Measurements from ENCODE around the gene ACR. TPM values are rescaled to one million over a fixed set of nuclear protein-coding genes. Genes with fewer than 3 reads are reported as not detected.
"Not testable (repeated sequence)": the region's sequence is repeated elsewhere in the genome, so short reads cannot be mapped to it uniquely, and the experiment has no call there.

ACR gene
- total RNA-seq, 8 experiments from 2014 or later = 0.33 to 1.00 (median 0.63) TPM; not detected in 4

GRCh38 chr22:50756949-50757491 is 19.0 kb downstream of the ACR start:
- Histone ChIP-seq H3K4me3 (peak overlapping the region; percentile 32 to 50 (median 43)), H3K27ac (peak overlapping the region; percentile 45 to 81)
- 10% methylated on average over 2 of the region's 24 CpGs; no CpG with 5 or more reads in 8 of the 10 experiments for WGBS, 10 experiments
- H3K4me1 ChIP-seq (replicated peaks in 1 of 2); in situ Hi-C loops (cut with MboI; ENCODE audit: low pct_unique_long_range_greater_than_20kb in 2 of 9, low sequenced_read_pairs in 9 of 9, unreplicated experiment in 9 of 9): not testable (repeated sequence)
- ATAC-seq (replicated peaks in 6 of 8) = peak; percentile 29 to 87 (median 42)

- H3K4me1 ChIP-seq (replicated peaks in 1 of 2); H3K4me3 ChIP-seq; H3K27ac ChIP-seq; in situ Hi-C loops (cut with MboI; ENCODE audit: low pct_unique_long_range_greater_than_20kb in 2 of 9, low sequenced_read_pairs in 9 of 9, unreplicated experiment in 9 of 9): not testable (repeated sequence)
- ATAC-seq (replicated peaks in 6 of 8) = peak in 1 of 8 experiments; percentile 30
- WGBS, 10 experiments = 0 to 82% (median 21%) methylated on average over 1 to 6 of the region's 10 CpGs; no CpG with 5 or more reads in 3 of the 10 experiments
These were observed 21.8 kb downstream of the ACR start for GRCh38 chr22:50759597-50760341.

GRCh38 chr22:50761829-50762228 is 23.8 kb downstream of the ACR start:
- ATAC-seq (replicated peaks in 6 of 8); H3K27ac ChIP-seq; H3K4me1 ChIP-seq (replicated peaks in 1 of 2); in situ Hi-C loops (cut with MboI; ENCODE audit: low pct_unique_long_range_greater_than_20kb in 2 of 9, low sequenced_read_pairs in 9 of 9, unreplicated experiment in 9 of 9); H3K4me3 ChIP-seq: not testable (repeated sequence)
- no CpG with 5 or more reads among the region's 2 CpGs for WGBS, 10 experiments

- H3K4me1 ChIP-seq (replicated peaks in 1 of 2); H3K4me3 ChIP-seq; in situ Hi-C loops (cut with MboI; ENCODE audit: low pct_unique_long_range_greater_than_20kb in 2 of 9, low sequenced_read_pairs in 9 of 9, unreplicated experiment in 9 of 9); H3K27ac ChIP-seq: not testable (repeated sequence)
- WGBS, 10 experiments = 68 to 100% (median 95%) methylated on average over 1 to 2 of the region's 3 CpGs; no CpG with 5 or more reads in 7 of the 10 experiments
- peak in 3 of 8 experiments; percentile 36 to 87 (median 58) for ATAC-seq (replicated peaks in 6 of 8)
These were observed 26.3 kb downstream of the ACR start for GRCh38 chr22:50764288-50764687.

- peak; percentile 18 to 100 (median 98) for ATAC-seq (replicated peaks in 6 of 8)
- in situ Hi-C loops (cut with MboI; ENCODE audit: low pct_unique_long_range_greater_than_20kb in 2 of 9, low sequenced_read_pairs in 9 of 9, unreplicated experiment in 9 of 9); H3K27ac ChIP-seq: not testable (repeated sequence)
These were observed 37.1 kb downstream of the ACR start for GRCh38 chr22:50775132-50775531.

GRCh38 chr22:50777631-50778030 is 39.6 kb downstream of the ACR start:
- H3K4me1 ChIP-seq (replicated peaks in 1 of 2); ATAC-seq (replicated peaks in 6 of 8); H3K27ac ChIP-seq; H3K4me3 ChIP-seq; in situ Hi-C loops (cut with MboI; ENCODE audit: low pct_unique_long_range_greater_than_20kb in 2 of 9, low sequenced_read_pairs in 9 of 9, unreplicated experiment in 9 of 9): not testable (repeated sequence)
- no CpG with 5 or more reads among the region's 5 CpGs for WGBS, 10 experiments

More at GRCh38 chr22:50775132-50775531, 37.1 kb downstream of the ACR start:
- no CpG with 5 or more reads among the region's 12 CpGs for WGBS, 10 experiments
- H3K4me3 ChIP-seq; H3K4me1 ChIP-seq (replicated peaks in 1 of 2): not testable (repeated sequence)

- 73 to 100% (median 100%) methylated on average over 1 to 4 of the region's 4 CpGs for WGBS, 10 experiments
- in situ Hi-C loops (cut with MboI; ENCODE audit: low pct_unique_long_range_greater_than_20kb in 2 of 9, low sequenced_read_pairs in 9 of 9, unreplicated experiment in 9 of 9); H3K4me3 ChIP-seq; H3K27ac ChIP-seq; H3K4me1 ChIP-seq (replicated peaks in 1 of 2); ATAC-seq (replicated peaks in 6 of 8): not testable (repeated sequence)
These were observed 42.2 kb downstream of the ACR start for GRCh38 chr22:50780244-50780643.

- H3K4me1 ChIP-seq (replicated peaks in 1 of 2); ATAC-seq (replicated peaks in 6 of 8); H3K4me3 ChIP-seq; in situ Hi-C loops (cut with MboI; ENCODE audit: low pct_unique_long_range_greater_than_20kb in 2 of 9, low sequenced_read_pairs in 9 of 9, unreplicated experiment in 9 of 9); H3K27ac ChIP-seq: not testable (repeated sequence)
- no CpG with 5 or more reads among the region's 3 CpGs for WGBS, 10 experiments
These were observed 44.2 kb downstream of the ACR start for GRCh38 chr22:50782253-50782652.

GRCh38 chr22:50783033-50783879 is 45.3 kb downstream of the ACR start, which contains the start of gene RABL2B:
TSS of gene RABL2B (minus strand) at chr22:50783636. CDS start at chr22:50782294, 1,342 bp downstream.
- H3K4me1 ChIP-seq (replicated peaks in 1 of 2); in situ Hi-C loops (cut with MboI; ENCODE audit: low pct_unique_long_range_greater_than_20kb in 2 of 9, low sequenced_read_pairs in 9 of 9, unreplicated experiment in 9 of 9): not testable (repeated sequence)
- ATAC-seq (replicated peaks in 6 of 8) = peak; percentile 95 to 98 (median 97)
- WGBS, 10 experiments = no CpG with 5 or more reads among the region's 77 CpGs
- Histone ChIP-seq H3K27ac (peak within 1 kb of the TSS; percentile 33 to 88), H3K4me3 (peak within 1 kb of the TSS; percentile 72 to 96 (median 88))

GRCh38 chr22:50783880-50784276 is 45.9 kb downstream of the ACR start:
- H3K4me3 ChIP-seq = peak overlapping the region; percentile 33 to 43 (median 40)
- not testable (repeated sequence) for H3K4me1 ChIP-seq (replicated peaks in 1 of 2)
- peak in 6 of 8 experiments; percentile 2 to 52 (median 44) for ATAC-seq (replicated peaks in 6 of 8)

GRCh38 chr22:50785289-50785688 is 47.3 kb downstream of the ACR start:
- H3K4me1 ChIP-seq (replicated peaks in 1 of 2); ATAC-seq (replicated peaks in 6 of 8); H3K4me3 ChIP-seq; in situ Hi-C loops (cut with MboI; ENCODE audit: low pct_unique_long_range_greater_than_20kb in 2 of 9, low sequenced_read_pairs in 9 of 9, unreplicated experiment in 9 of 9); H3K27ac ChIP-seq: not testable (repeated sequence)
- WGBS, 10 experiments = no CpG with 5 or more reads among the region's 5 CpGs

More at GRCh38 chr22:50783880-50784276, 45.9 kb downstream of the ACR start:
- in situ Hi-C loops (cut with MboI; ENCODE audit: low pct_unique_long_range_greater_than_20kb in 2 of 9, low sequenced_read_pairs in 9 of 9, unreplicated experiment in 9 of 9); H3K27ac ChIP-seq: not testable (repeated sequence)
- no CpG with 5 or more reads among the region's 16 CpGs for WGBS, 10 experiments

GRCh38 chr22:50786936-50787335 is 48.9 kb downstream of the ACR start:
- in situ Hi-C loops (cut with MboI; ENCODE audit: low pct_unique_long_range_greater_than_20kb in 2 of 9, low sequenced_read_pairs in 9 of 9, unreplicated experiment in 9 of 9); ATAC-seq (replicated peaks in 6 of 8); H3K4me1 ChIP-seq (replicated peaks in 1 of 2); H3K4me3 ChIP-seq; H3K27ac ChIP-seq: not testable (repeated sequence)
- no CpG with 5 or more reads among the region's 5 CpGs for WGBS, 10 experiments
